CD4-positive, alpha-beta T cell (primary cell): ENCODE results near the gene GABRR2. TPM values are rescaled to one million over a fixed set of nuclear protein-coding genes. Genes with fewer than 3 reads are reported as not detected.

Experiments used
- ATAC-seq: fragments of 200-7000 bp; cut with Tn5 transposase; one replicate; pipeline ENCODE4 v1.10.0; 2022; ENCODE audit warnings: mild to moderate bottlenecking; ENCODE audit not compliant: poor library complexity
- CTCF ChIA-PET: fragments of 350-600 bp; sonication (Branson Sonifier 250); formaldehyde crosslinking; loops from one replicate; lab custom pipeline; 2021; ENCODE audit warnings: antibody characterized with exemption, inconsistent platforms; lab: Charles Lee
- POLR2A ChIA-PET: fragments of 350-600 bp; sonication (Branson Sonifier 250); formaldehyde crosslinking; loops from one replicate; lab custom pipeline; 2021; ENCODE audit warnings: antibody characterized with exemption, inconsistent platforms; lab: Charles Lee
- DNase-seq, 14 experiments: peaks; one replicate each; pipeline ENCODE4 v3.0.0-alpha.2; 2013 to 2020; ENCODE audit warnings: mixed read lengths in 2 of 14
- H3K27ac ChIP-seq, 2 donors: one replicate each; pipeline versions ENCODE4 v1.5.1 to v1.7.0; 2013; ENCODE audit warnings: low read length in 2 of 2, low read depth in 1 of 2, mild to moderate bottlenecking in 1 of 2
- H3K27me3 ChIP-seq, 2 experiments: 1 replicate in 1 of 2; 2 replicates in 1 of 2; pipeline versions ENCODE4 v1.6.1 to v1.7.0; 2013; ENCODE audit warnings: low read length in 2 of 2, control low read depth in 1 of 2, mild to moderate bottlenecking in 1 of 2, moderate library complexity in 1 of 2; ENCODE audit not compliant: insufficient read depth in 2 of 2, control insufficient read depth in 1 of 2
- H3K36me3 ChIP-seq: one replicate; pipeline ENCODE4 v1.6.1; 2013; ENCODE audit warnings: low read length, control low read depth; ENCODE audit not compliant: insufficient read depth
- H3K4me1 ChIP-seq: one replicate; pipeline ENCODE4 v1.6.1; 2013; ENCODE audit warnings: low read length, control low read depth; ENCODE audit not compliant: insufficient read depth
- H3K4me3 ChIP-seq: one replicate; pipeline ENCODE4 v1.5.1; 2013; ENCODE audit warnings: mild to moderate bottlenecking, low read length, moderate library complexity
- H3K9me3 ChIP-seq, 2 experiments: 1 replicate in 1 of 2; 2 replicates in 1 of 2; pipeline versions ENCODE4 v1.6.1 to v1.7.0; 2013; ENCODE audit warnings: low read length in 2 of 2, mild to moderate bottlenecking in 2 of 2, control low read depth in 1 of 2, moderate library complexity in 1 of 2; ENCODE audit not compliant: control insufficient read depth in 1 of 2, insufficient read depth in 1 of 2
- H3K27ac Mint-ChIP-seq: one replicate; pipeline ENCODE4 v1.8.0; 2020; ENCODE audit warnings: mixed read lengths
- H3K27me3 Mint-ChIP-seq: one replicate; pipeline ENCODE4 v1.8.0; 2021; ENCODE audit warnings: mixed read lengths
- H3K36me3 Mint-ChIP-seq: one replicate; pipeline ENCODE4 v1.8.0; 2021; ENCODE audit warnings: low read depth, mixed read lengths
- H3K4me1 Mint-ChIP-seq: one replicate; pipeline ENCODE4 v1.8.0; 2021; ENCODE audit warnings: low read depth, mixed read lengths
- H3K4me3 Mint-ChIP-seq: one replicate; pipeline ENCODE4 v1.8.0; 2020; ENCODE audit warnings: mild to moderate bottlenecking, mixed read lengths
- H3K9me3 Mint-ChIP-seq: one replicate; pipeline ENCODE4 v1.8.0; 2020; ENCODE audit warnings: mixed read lengths
- intact Hi-C, 2 experiments: fragments of 100-400 bp; cut with DNase I in 1 of 2; cut with micrococcal nuclease in 1 of 2; formaldehyde crosslinking; loops; one replicate each; pipeline versions ENCODE4 v1.15.1 to v1.9.0; 2023 to 2025; cut with DNase I, micrococcal nuclease
- total RNA-seq, 174 experiments: library from RNA in 2 of 174; stranded (reverse) in 2 of 174; gene quantifications; one replicate each; pipeline ENCODE4 v1.2.3 and lab custom pipeline; 2021 to 2026
- TF ChIP-seq, protein P1 (sequence below): fragments of 200-600 bp; IDR thresholded peaks from one replicate; pipeline ENCODE4 v1.8.0; 2022; ENCODE audit warnings: antibody characterized with exemption, mild to moderate bottlenecking

GABRR2 gene
- total RNA-seq, 2 experiments from 2014 or later = 0.47 to 0.49 TPM

DNA sequence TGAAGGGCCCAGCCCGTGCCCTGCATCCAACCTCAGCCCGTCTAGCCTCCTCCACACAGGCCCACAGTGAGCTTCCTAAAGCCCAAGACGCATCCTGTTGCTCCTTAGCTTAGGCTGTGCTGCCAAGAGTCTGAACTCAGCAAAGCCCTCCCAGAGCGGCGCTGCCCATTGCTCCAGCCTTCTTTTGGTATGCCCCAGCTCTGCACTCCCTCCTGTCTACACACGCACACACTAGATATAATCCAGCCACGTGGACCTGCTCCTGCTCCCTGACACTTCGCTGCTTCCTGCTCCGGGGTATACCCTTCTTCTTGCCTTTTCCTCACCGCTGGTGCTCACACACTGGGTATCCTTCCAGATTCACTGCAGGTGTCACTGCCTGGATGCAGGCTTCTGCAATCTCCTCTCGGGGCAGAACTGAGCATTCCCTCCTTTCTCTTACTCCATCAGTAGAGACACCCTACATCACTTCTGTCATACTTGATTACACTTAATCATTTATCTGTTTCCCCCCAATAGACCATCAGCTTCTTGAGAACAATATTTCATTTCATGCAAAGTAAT is 23.8 kb downstream of the GABRR2 start:
- TF ChIP-seq, protein P1, sequence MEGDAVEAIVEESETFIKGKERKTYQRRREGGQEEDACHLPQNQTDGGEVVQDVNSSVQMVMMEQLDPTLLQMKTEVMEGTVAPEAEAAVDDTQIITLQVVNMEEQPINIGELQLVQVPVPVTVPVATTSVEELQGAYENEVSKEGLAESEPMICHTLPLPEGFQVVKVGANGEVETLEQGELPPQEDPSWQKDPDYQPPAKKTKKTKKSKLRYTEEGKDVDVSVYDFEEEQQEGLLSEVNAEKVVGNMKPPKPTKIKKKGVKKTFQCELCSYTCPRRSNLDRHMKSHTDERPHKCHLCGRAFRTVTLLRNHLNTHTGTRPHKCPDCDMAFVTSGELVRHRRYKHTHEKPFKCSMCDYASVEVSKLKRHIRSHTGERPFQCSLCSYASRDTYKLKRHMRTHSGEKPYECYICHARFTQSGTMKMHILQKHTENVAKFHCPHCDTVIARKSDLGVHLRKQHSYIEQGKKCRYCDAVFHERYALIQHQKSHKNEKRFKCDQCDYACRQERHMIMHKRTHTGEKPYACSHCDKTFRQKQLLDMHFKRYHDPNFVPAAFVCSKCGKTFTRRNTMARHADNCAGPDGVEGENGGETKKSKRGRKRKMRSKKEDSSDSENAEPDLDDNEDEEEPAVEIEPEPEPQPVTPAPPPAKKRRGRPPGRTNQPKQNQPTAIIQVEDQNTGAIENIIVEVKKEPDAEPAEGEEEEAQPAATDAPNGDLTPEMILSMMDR = no peak
- H3K4me1 Mint-ChIP-seq = no peaks in the 10 kb centered on the region
- no peak overlapping the region for H3K27ac ChIP-seq
- ATAC-seq (no peak), DNase-seq (no peak)
- POLR2A ChIA-PET = no interaction called here
- H3K4me3 Mint-ChIP-seq = no peak overlapping the region
- CTCF ChIA-PET = no interaction called here
- no peaks in the 10 kb centered on the region for H3K9me3 ChIP-seq
- no peaks in the 10 kb centered on the region for H3K36me3 Mint-ChIP-seq
- no peaks in the 10 kb centered on the region for H3K27me3 Mint-ChIP-seq
- intact Hi-C loops = no loop called here
- no peaks in the 10 kb centered on the region for H3K36me3 ChIP-seq
- no peak overlapping the region for H3K27ac Mint-ChIP-seq
- peaks cover 2% of the 10 kb centered on the region for H3K9me3 Mint-ChIP-seq
- H3K4me3 ChIP-seq = no peak overlapping the region
- no peaks in the 10 kb centered on the region for H3K27me3 ChIP-seq
- H3K4me1 ChIP-seq = no peaks in the 10 kb centered on the region

DNA sequence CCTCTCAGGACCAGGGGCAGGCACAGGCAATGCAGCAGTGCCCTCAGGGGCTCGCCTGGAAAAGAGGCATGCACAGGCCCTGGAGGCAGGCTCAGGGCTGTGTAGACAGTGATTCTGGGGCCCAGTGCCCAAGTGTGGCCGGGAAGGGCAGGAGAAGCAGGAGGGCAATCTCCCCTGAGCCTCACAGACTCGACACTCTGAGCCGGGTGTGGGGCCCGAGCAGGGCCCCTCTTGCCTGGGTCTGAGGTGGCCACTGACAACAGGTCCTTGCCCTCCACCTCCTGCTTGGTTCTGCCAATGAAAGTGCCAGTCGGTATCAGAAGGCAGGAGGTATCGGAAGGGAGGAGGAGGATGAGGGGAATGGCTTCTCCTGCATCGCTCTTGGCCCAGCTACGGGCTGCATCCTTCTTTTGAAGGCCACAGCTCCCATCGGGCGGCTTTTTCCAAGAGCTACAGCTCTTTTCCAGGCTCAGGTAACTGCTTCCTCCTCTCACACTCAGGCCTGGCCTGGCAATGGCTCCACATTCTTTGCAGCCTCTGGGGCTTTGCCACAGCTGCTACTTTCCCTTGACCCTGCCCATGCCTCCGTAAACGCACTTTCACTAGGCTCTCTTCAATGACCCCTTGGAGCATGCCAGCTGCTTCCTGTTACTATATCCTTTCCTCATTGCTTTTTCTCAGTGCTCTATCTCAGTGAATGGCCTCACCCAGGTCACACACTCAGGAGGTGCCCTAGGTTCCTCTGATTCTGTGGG is 24.5 kb downstream of the GABRR2 start:
- Mint-ChIP-seq H3K36me3 (no peaks in the 10 kb centered on the region), H3K27me3 (no peaks in the 10 kb centered on the region), H3K4me3 (no peak overlapping the region), H3K4me1 (no peaks in the 10 kb centered on the region), H3K27ac (no peak overlapping the region), H3K9me3 (peaks cover 2% of the 10 kb centered on the region)
- Histone ChIP-seq H3K9me3 (no peaks in the 10 kb centered on the region), H3K27me3 (no peaks in the 10 kb centered on the region), H3K36me3 (no peaks in the 10 kb centered on the region), H3K4me3 (no peak overlapping the region), H3K27ac (no peak overlapping the region), H3K4me1 (no peaks in the 10 kb centered on the region)
- no peak for ATAC-seq
- intact Hi-C loops = no loop called here
- DNase-seq = no peak
- POLR2A ChIA-PET = no interaction called here
- TF ChIP-seq, protein P1 = no peak
- CTCF ChIA-PET = no interaction called here

DNA sequence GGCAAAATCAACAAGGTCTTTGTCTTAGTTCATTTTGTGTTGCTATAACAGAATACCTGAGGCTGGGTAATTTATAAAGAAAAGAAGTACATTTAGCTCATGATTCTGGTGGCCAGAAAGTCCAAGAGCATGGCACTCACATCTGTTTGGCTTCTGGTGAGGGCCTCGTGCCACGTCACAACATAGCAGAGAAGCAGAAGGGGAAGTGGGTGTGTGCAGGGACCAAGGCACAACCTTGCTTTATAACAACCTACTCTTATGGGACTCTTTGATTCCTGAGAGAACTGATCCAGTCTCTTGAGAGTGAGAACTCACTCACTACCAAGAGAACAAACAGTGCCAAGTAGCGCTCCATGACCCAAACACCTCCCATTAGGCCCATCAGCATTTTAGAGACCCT is 25.4 kb downstream of the GABRR2 start:
- ATAC-seq (no peak), DNase-seq (no peak)
- ChIA-PET CTCF (no interaction called here), POLR2A (no interaction called here)
- Mint-ChIP-seq H3K4me3 (no peak overlapping the region), H3K27ac (no peak overlapping the region), H3K36me3 (no peaks in the 10 kb centered on the region), H3K9me3 (no peaks in the 10 kb centered on the region), H3K27me3 (no peaks in the 10 kb centered on the region), H3K4me1 (no peaks in the 10 kb centered on the region)
- Histone ChIP-seq H3K36me3 (no peaks in the 10 kb centered on the region), H3K4me1 (no peaks in the 10 kb centered on the region), H3K27me3 (no peaks in the 10 kb centered on the region), H3K27ac (no peak overlapping the region), H3K4me3 (no peak overlapping the region), H3K9me3 (no peaks in the 10 kb centered on the region)
- TF ChIP-seq, protein P1 = no peak
- intact Hi-C loops = no loop called here
